Measurements from ENCODE around the gene RFESD. TPM values are rescaled to one million over a fixed set of nuclear protein-coding genes. Genes with fewer than 3 reads are reported as not detected.

Gene RFESD
- polyA plus RNA-seq, 1 of the 3 experiments (the other 2 are of a cell fraction), result 1.8 TPM

GRCh38 chr5:95624368-95624767, 22.2 kb upstream of the RFESD start:
- POLR2A ChIA-PET, result no interaction called here
- Histone ChIP-seq H3F3A (replicated peaks; ENCODE audit: insufficient read depth) (no peaks in the 10 kb centered on the region), H3K4me1 (ENCODE audit: control insufficient read depth in 1 of 2, insufficient read depth in 2 of 2, low read depth in 1 of 2, low read length in 1 of 2) (peaks cover 0 to 3% of the 10 kb centered on the region in 2 experiments; a peak in 1 of 4 replicates), H3K27ac (ENCODE audit: low read depth in 2 of 2, low read length in 1 of 2) (no peak overlapping the region), H3K27me3 (ENCODE audit: insufficient read depth) (no peaks in the 10 kb centered on the region), H3K36me3 (replicated peaks in 1 of 2; ENCODE audit: control insufficient read depth in 1 of 2, insufficient read depth in 2 of 2, low read length in 1 of 2) (no peaks in the 10 kb centered on the region), H3K9ac (no peak overlapping the region), H3K4me3 (ENCODE audit: low read depth in 2 of 2, low read length in 1 of 2) (no peak overlapping the region), H3K9me2 (no peaks in the 10 kb centered on the region), H3K79me2 (ENCODE audit: insufficient read depth) (no peaks in the 10 kb centered on the region), H2AFZ (ENCODE audit: low read depth) (no peak overlapping the region), H4K20me1 (ENCODE audit: insufficient read depth) (no peaks in the 10 kb centered on the region), H3K4me2 (no peak overlapping the region), H3K9me3 (no peaks in the 10 kb centered on the region)
- WGBS (ENCODE audit: low lambda C conversion rate), result 97% methylated on average over 2 of the region's 2 CpGs
- DNase-seq, result no peak
- CTCF ChIA-PET, result interaction anchor here (2.0 kb wide), 1 partner anchor 20 kb away, joined by 8 read pairs; no protein-coding TSS in a partner anchor
- TF ChIP-seq GABPA (IDR thresholded peaks at IDR 0.05; ENCODE audit: low read depth) (no peak), CHD2 (IDR thresholded peaks at IDR 0.05; ENCODE audit: low read length, partially characterized antibody) (no peak), SMC3 (IDR thresholded peaks at IDR 0.05; ENCODE audit: low read depth, low read length) (no peak), JUND (IDR thresholded peaks at IDR 0.05) (no peak), YY1 (IDR thresholded peaks at IDR 0.05; ENCODE audit: low read depth) (no peak), CTCF (IDR thresholded peaks at IDR 0.05) (no peak), FOSL2 (IDR thresholded peaks at IDR 0.05; ENCODE audit: borderline replicate concordance, low read depth) (no peak), NFIC (IDR thresholded peaks at IDR 0.05; ENCODE audit: borderline replicate concordance) (no peak), ELF1 (IDR thresholded peaks at IDR 0.05) (no peak), MAX (IDR thresholded peaks at IDR 0.05; ENCODE audit: low read depth) (no peak), USF2 (IDR thresholded peaks at IDR 0.05; ENCODE audit: borderline replicate concordance, low read depth, low read length) (no peak), EP300 (IDR thresholded peaks at IDR 0.05; ENCODE audit: borderline replicate concordance in 1 of 2, low read depth in 1 of 2, low read length in 1 of 2) (no peak), RCOR1 (IDR thresholded peaks at IDR 0.05; ENCODE audit: low read length) (no peak), NRF1 (IDR thresholded peaks at IDR 0.05; ENCODE audit: low read depth, low read length) (no peak), RAD21 (IDR thresholded peaks at IDR 0.05; ENCODE audit: low read length) (no peak), POLR2AphosphoS5 (IDR thresholded peaks at IDR 0.05; ENCODE audit: low read depth, low read length) (no peak), GATA2 (CRISPR knock-in tag; IDR thresholded peaks at IDR 0.05) (no peak)
- TF ChIP-seq, protein P1, sequence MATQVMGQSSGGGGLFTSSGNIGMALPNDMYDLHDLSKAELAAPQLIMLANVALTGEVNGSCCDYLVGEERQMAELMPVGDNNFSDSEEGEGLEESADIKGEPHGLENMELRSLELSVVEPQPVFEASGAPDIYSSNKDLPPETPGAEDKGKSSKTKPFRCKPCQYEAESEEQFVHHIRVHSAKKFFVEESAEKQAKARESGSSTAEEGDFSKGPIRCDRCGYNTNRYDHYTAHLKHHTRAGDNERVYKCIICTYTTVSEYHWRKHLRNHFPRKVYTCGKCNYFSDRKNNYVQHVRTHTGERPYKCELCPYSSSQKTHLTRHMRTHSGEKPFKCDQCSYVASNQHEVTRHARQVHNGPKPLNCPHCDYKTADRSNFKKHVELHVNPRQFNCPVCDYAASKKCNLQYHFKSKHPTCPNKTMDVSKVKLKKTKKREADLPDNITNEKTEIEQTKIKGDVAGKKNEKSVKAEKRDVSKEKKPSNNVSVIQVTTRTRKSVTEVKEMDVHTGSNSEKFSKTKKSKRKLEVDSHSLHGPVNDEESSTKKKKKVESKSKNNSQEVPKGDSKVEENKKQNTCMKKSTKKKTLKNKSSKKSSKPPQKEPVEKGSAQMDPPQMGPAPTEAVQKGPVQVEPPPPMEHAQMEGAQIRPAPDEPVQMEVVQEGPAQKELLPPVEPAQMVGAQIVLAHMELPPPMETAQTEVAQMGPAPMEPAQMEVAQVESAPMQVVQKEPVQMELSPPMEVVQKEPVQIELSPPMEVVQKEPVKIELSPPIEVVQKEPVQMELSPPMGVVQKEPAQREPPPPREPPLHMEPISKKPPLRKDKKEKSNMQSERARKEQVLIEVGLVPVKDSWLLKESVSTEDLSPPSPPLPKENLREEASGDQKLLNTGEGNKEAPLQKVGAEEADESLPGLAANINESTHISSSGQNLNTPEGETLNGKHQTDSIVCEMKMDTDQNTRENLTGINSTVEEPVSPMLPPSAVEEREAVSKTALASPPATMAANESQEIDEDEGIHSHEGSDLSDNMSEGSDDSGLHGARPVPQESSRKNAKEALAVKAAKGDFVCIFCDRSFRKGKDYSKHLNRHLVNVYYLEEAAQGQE (IDR thresholded peaks at IDR 0.05; ENCODE audit: low read depth, low read length), result no peak
- TF ChIP-seq, protein P2, sequence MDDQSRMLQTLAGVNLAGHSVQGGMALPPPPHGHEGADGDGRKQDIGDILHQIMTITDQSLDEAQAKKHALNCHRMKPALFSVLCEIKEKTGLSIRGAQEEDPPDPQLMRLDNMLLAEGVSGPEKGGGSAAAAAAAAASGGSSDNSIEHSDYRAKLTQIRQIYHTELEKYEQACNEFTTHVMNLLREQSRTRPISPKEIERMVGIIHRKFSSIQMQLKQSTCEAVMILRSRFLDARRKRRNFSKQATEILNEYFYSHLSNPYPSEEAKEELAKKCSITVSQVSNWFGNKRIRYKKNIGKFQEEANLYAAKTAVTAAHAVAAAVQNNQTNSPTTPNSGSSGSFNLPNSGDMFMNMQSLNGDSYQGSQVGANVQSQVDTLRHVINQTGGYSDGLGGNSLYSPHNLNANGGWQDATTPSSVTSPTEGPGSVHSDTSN (IDR thresholded peaks at IDR 0.05), result no peak
